Measurements from ENCODE around the gene DNTT.

Gene DNTT

GRCh38 chr10:96387161-96387560 lies 82.9 kb downstream of the DNTT start:
- DNase-seq = no peak

GRCh38 chr10:96387601-96388000 lies 83.4 kb downstream of the DNTT start:
- DNase-seq = no peak
